ENCODE data around the gene ZBTB9.

GRCh38 chr6:33469661-33470060 lies 15.3 kb downstream of the ZBTB9 start:
- TF ChIP-seq CTCF (IDR thresholded peaks at IDR 0.05; ENCODE audit: insufficient read depth, low read length, poor library complexity, severe bottlenecking) (no peak), EZH2phosphoT487 (conservative IDR thresholded peaks at IDR 0.05; ENCODE audit: low read length) (no peak)
